WTC11 (cell line): ENCODE measurements around the gene SPAG9. TPM values are rescaled to one million over a fixed set of nuclear protein-coding genes. Genes with fewer than 3 reads are reported as not detected.
A peak's percentile ranks its signal among the peaks of the same experiment; 100 is the strongest.

ENCODE experiments used
- ATAC-seq: fragments of 200-7000 bp; cut with Tn5 transposase; 2 replicates; pipeline ENCODE4 v1.10.0; 2021; ENCODE audit warnings: mild to moderate bottlenecking, moderate library complexity
- CTCF ChIA-PET: fragments of 300-600 bp; sonication (Branson Sonifier 250); formaldehyde crosslinking; loops from one replicate; lab custom pipeline; 2021; ENCODE audit warnings: antibody characterized with exemption; lab: Charles Lee
- POLR2A ChIA-PET: fragments of 350-600 bp; sonication (Branson Sonifier 250); formaldehyde crosslinking; loops from one replicate; lab custom pipeline; 2021; ENCODE audit warnings: antibody characterized with exemption; lab: Charles Lee
- DNase-seq: peaks from one replicate; pipeline ENCODE4 v3.0.0; 2021; ENCODE audit warnings: low spot score
- H3K27ac Mint-ChIP-seq: 2 replicates; pipeline ENCODE4 v1.8.0; 2021; ENCODE audit warnings: mixed read lengths
- H3K27me3 Mint-ChIP-seq: 2 replicates; pipeline ENCODE4 v1.8.0; 2021; ENCODE audit warnings: low read depth, mild to moderate bottlenecking, moderate library complexity, mixed read lengths
- H3K36me3 Mint-ChIP-seq: 2 replicates; pipeline ENCODE4 v1.8.0; 2021; ENCODE audit warnings: mixed read lengths
- H3K4me1 Mint-ChIP-seq: 2 replicates; pipeline ENCODE4 v1.8.0; 2022; ENCODE audit warnings: mixed read lengths
- H3K4me3 Mint-ChIP-seq: 2 replicates; pipeline ENCODE4 v1.8.0; 2021; ENCODE audit warnings: mild to moderate bottlenecking, moderate library complexity, mixed read lengths
- H3K9me3 Mint-ChIP-seq: 2 replicates; pipeline ENCODE4 v1.8.0; 2021; ENCODE audit warnings: mixed read lengths
- ATF6 ChIP-seq: sonication (generic); formaldehyde crosslinking; IDR thresholded peaks from 2 replicates; pipeline ENCODE4 v1.8.1; 2023; ENCODE audit warnings: mild to moderate bottlenecking, missing genetic modification reagents
- ETV6 ChIP-seq: sonication (generic); formaldehyde crosslinking; IDR thresholded peaks from 2 replicates; pipeline ENCODE4 v1.8.1; 2022; ENCODE audit warnings: mild to moderate bottlenecking, missing genetic modification reagents
- MAX ChIP-seq: sonication (generic); formaldehyde crosslinking; IDR thresholded peaks from 2 replicates; pipeline ENCODE4 v1.8.0; 2022; ENCODE audit warnings: mild to moderate bottlenecking, missing genetic modification reagents
- MLX ChIP-seq: sonication (generic); formaldehyde crosslinking; IDR thresholded peaks from 2 replicates; pipeline ENCODE4 v1.8.1; 2023; ENCODE audit warnings: mild to moderate bottlenecking, missing genetic modification reagents, moderate library complexity
- NR2C2 ChIP-seq: sonication (generic); formaldehyde crosslinking; IDR thresholded peaks from 2 replicates; pipeline ENCODE4 v1.8.0; 2022; ENCODE audit warnings: mild to moderate bottlenecking, missing genetic modification reagents
- TEAD4 ChIP-seq: sonication (generic); formaldehyde crosslinking; IDR thresholded peaks from 2 replicates; pipeline ENCODE4 v1.8.0; 2022; ENCODE audit warnings: mild to moderate bottlenecking, missing genetic modification reagents
- TP53 ChIP-seq: sonication (generic); formaldehyde crosslinking; IDR thresholded peaks from 2 replicates; pipeline ENCODE4 v1.8.1; 2023; ENCODE audit warnings: mild to moderate bottlenecking, missing genetic modification reagents
- ZNF423 ChIP-seq: fragments of 250-450 bp; sonication (Bioruptor Pico); IDR thresholded peaks from 2 replicates; pipeline ENCODE4 v2.1.2; 2022; ENCODE audit warnings: mild to moderate bottlenecking, moderate library complexity
- total RNA-seq: library from RNA; stranded (reverse); gene quantifications from 3 replicates; pipeline ENCODE4 v1.2.3, GENCODE V29; 2021
- TF ChIP-seq, protein P1 (sequence below): sonication (generic); formaldehyde crosslinking; IDR thresholded peaks from 2 replicates; pipeline ENCODE4 v1.8.0; 2023; ENCODE audit warnings: missing genetic modification reagents, mild to moderate bottlenecking, borderline replicate concordance
- TF ChIP-seq, protein P2 (sequence below): sonication (generic); formaldehyde crosslinking; IDR thresholded peaks from 2 replicates; pipeline ENCODE4 v1.8.1; 2023; ENCODE audit warnings: mild to moderate bottlenecking, missing genetic modification reagents, moderate library complexity
- TF ChIP-seq, protein P3 (sequence below): fragments of 200-600 bp; IDR thresholded peaks from 2 replicates; pipeline ENCODE4 v1.8.0; 2022; ENCODE audit warnings: antibody characterized with exemption
- TF ChIP-seq, protein P4 (sequence below): sonication (generic); formaldehyde crosslinking; IDR thresholded peaks from 2 replicates; pipeline ENCODE4 v1.8.0; 2022; ENCODE audit warnings: mild to moderate bottlenecking, missing genetic modification reagents

Gene SPAG9
- total RNA-seq, 1 experiment from 2014 or later, result 51.9 TPM

DNA sequence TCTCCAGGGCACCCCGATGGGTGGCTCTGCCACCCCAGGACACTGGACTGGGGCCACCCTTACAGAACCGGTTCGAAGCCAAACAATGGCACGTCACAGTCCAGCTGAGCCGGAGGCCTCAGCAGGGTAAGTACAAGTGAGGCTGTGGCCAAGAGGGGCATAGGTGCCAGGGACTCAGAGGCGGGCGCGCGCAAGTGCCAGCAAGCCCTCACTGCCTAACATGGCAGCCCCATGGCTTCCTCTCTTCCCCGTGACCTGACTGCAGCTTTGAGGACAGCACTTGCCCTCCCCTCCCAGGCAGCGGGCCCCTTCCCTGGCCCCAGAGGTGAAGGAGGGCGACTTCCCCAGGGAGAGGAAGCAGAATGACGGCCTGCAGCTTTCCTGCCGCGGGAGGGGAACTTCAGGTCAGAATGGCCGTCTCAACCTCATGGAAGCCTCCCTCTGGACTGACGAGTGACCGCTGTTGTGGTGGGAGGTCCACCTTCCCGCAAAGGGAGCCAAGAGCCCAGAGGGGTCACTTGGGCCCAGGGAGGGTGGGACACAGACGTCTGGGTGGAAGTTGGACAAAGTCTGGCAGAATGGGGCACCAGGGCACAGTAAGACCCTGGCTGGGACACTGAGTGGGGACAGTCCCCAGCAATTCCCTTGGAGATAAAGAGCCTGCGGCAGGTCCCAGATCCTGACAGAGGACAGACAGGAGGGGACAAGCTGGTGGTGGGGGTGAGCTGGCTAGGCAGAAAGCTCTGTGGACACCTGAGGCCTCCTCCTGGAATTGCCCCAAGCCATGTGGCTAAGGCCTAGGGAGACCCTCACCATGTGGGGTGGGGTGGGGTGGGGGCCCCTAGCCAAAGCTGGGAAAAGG is 202.4 kb downstream of the SPAG9 start (continued):
- TF ChIP-seq, protein P1, sequence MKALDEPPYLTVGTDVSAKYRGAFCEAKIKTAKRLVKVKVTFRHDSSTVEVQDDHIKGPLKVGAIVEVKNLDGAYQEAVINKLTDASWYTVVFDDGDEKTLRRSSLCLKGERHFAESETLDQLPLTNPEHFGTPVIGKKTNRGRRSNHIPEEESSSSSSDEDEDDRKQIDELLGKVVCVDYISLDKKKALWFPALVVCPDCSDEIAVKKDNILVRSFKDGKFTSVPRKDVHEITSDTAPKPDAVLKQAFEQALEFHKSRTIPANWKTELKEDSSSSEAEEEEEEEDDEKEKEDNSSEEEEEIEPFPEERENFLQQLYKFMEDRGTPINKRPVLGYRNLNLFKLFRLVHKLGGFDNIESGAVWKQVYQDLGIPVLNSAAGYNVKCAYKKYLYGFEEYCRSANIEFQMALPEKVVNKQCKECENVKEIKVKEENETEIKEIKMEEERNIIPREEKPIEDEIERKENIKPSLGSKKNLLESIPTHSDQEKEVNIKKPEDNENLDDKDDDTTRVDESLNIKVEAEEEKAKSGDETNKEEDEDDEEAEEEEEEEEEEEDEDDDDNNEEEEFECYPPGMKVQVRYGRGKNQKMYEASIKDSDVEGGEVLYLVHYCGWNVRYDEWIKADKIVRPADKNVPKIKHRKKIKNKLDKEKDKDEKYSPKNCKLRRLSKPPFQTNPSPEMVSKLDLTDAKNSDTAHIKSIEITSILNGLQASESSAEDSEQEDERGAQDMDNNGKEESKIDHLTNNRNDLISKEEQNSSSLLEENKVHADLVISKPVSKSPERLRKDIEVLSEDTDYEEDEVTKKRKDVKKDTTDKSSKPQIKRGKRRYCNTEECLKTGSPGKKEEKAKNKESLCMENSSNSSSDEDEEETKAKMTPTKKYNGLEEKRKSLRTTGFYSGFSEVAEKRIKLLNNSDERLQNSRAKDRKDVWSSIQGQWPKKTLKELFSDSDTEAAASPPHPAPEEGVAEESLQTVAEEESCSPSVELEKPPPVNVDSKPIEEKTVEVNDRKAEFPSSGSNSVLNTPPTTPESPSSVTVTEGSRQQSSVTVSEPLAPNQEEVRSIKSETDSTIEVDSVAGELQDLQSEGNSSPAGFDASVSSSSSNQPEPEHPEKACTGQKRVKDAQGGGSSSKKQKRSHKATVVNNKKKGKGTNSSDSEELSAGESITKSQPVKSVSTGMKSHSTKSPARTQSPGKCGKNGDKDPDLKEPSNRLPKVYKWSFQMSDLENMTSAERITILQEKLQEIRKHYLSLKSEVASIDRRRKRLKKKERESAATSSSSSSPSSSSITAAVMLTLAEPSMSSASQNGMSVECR, result no peak
- TF ChIP-seq MLX (CRISPR knock-in tag) (no peak), NR2C2 (no peak), TEAD4 (CRISPR knock-in tag) (no peak), ATF6 (CRISPR knock-in tag) (no peak), ETV6 (CRISPR knock-in tag) (no peak)
- TF ChIP-seq, protein P2, sequence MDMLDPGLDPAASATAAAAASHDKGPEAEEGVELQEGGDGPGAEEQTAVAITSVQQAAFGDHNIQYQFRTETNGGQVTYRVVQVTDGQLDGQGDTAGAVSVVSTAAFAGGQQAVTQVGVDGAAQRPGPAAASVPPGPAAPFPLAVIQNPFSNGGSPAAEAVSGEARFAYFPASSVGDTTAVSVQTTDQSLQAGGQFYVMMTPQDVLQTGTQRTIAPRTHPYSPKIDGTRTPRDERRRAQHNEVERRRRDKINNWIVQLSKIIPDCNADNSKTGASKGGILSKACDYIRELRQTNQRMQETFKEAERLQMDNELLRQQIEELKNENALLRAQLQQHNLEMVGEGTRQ (CRISPR knock-in tag), result no peak
- TF ChIP-seq, protein P3, sequence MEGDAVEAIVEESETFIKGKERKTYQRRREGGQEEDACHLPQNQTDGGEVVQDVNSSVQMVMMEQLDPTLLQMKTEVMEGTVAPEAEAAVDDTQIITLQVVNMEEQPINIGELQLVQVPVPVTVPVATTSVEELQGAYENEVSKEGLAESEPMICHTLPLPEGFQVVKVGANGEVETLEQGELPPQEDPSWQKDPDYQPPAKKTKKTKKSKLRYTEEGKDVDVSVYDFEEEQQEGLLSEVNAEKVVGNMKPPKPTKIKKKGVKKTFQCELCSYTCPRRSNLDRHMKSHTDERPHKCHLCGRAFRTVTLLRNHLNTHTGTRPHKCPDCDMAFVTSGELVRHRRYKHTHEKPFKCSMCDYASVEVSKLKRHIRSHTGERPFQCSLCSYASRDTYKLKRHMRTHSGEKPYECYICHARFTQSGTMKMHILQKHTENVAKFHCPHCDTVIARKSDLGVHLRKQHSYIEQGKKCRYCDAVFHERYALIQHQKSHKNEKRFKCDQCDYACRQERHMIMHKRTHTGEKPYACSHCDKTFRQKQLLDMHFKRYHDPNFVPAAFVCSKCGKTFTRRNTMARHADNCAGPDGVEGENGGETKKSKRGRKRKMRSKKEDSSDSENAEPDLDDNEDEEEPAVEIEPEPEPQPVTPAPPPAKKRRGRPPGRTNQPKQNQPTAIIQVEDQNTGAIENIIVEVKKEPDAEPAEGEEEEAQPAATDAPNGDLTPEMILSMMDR, result no peak

DNA sequence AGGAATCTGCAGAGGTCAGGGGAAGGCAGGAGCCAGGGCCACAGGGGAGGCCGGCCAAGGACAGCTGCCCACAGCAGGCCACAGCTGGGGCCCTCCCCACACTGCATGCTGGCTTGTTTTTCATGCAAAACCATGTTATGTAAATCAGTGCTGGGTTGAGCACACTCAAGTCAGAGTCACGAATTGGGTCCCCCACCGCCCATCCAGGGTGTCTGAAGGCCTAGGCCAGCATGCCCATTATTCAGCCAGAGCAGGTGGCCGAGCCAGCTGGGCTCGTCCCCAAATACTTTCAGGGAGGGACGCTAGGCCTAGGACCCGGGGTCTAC is 203.3 kb downstream of the SPAG9 start:
- Mint-ChIP-seq H3K27me3 (no peaks in the 10 kb centered on the region; the same call in 1 of the 2 replicates), H3K4me1 (peaks cover 64% of the 10 kb centered on the region), H3K36me3 (no peaks in the 10 kb centered on the region), H3K27ac (no peak overlapping the region), H3K4me3 (no peak overlapping the region), H3K9me3 (no peaks in the 10 kb centered on the region)
- TF ChIP-seq MAX (CRISPR knock-in tag), result 0 out of 2 replicates have a peak, but pooled peaks have one; percentile 38
- TF ChIP-seq, protein P4, sequence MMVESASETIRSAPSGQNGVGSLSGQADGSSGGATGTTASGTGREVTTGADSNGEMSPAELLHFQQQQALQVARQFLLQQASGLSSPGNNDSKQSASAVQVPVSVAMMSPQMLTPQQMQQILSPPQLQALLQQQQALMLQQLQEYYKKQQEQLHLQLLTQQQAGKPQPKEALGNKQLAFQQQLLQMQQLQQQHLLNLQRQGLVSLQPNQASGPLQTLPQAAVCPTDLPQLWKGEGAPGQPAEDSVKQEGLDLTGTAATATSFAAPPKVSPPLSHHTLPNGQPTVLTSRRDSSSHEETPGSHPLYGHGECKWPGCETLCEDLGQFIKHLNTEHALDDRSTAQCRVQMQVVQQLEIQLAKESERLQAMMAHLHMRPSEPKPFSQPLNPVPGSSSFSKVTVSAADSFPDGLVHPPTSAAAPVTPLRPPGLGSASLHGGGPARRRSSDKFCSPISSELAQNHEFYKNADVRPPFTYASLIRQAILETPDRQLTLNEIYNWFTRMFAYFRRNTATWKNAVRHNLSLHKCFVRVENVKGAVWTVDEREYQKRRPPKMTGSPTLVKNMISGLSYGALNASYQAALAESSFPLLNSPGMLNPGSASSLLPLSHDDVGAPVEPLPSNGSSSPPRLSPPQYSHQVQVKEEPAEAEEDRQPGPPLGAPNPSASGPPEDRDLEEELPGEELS (CRISPR knock-in tag), result 0 out of 2 replicates have a peak, but pooled peaks have one; percentile 26
- peak; percentile 93 for TF ChIP-seq ZNF423 (CRISPR knock-in tag)
- no peak for TF ChIP-seq TP53 (CRISPR knock-in tag)
- ATAC-seq (no peak), DNase-seq (peak; percentile 32)
- CTCF ChIA-PET, result interaction anchor here (1.2 to 3.4 kb wide), 3 partner anchors 13 to 75 kb away, joined by 3 to 9 read pairs (median 4); no protein-coding TSS in a partner anchor
- POLR2A ChIA-PET, result interaction anchor here (0.9 to 3.5 kb wide), 2 partner anchors 12 to 51 kb away, joined by 3 to 21 read pairs; partner anchors contain the start of gene TOB1
